Uterus (tissue), 2 donors: ENCODE results near the gene TNFRSF1A.

ENCODE experiments used
- CTCF ChIP-seq, 4 experiments: fragments of 200-600 bp in 2 of 4; fragments of 450-650 bp in 2 of 4; sonication (generic) in 2 of 4; IDR thresholded peaks; one replicate each; pipeline ENCODE4 v1.5.1; 2016 to 2019; ENCODE audit warnings: antibody characterized with exemption in 4 of 4, mild to moderate bottlenecking in 2 of 4, moderate library complexity in 1 of 4
- POLR2A ChIP-seq, 2 donors: fragments of 450-650 bp; IDR thresholded peaks; one replicate each; pipeline ENCODE4 v1.6.1; 2016; ENCODE audit warnings: antibody characterized with exemption in 2 of 2, mild to moderate bottlenecking in 1 of 2, moderate library complexity in 1 of 2

- no peak for TF ChIP-seq POLR2A (IDR thresholded peaks at IDR 0.05)
- no peak for TF ChIP-seq CTCF (IDR thresholded peaks at IDR 0.05)
These were observed 26.7 kb downstream of the TNFRSF1A start for GRCh38 chr12:6315184-6315583.
